ENCODE data around the gene CHST3. TPM values are rescaled to one million over a fixed set of nuclear protein-coding genes. Genes with fewer than 3 reads are reported as not detected.

The CHST3 gene
- polyA plus RNA-seq, 2 donors: 2.6 to 3.2 TPM

DNA sequence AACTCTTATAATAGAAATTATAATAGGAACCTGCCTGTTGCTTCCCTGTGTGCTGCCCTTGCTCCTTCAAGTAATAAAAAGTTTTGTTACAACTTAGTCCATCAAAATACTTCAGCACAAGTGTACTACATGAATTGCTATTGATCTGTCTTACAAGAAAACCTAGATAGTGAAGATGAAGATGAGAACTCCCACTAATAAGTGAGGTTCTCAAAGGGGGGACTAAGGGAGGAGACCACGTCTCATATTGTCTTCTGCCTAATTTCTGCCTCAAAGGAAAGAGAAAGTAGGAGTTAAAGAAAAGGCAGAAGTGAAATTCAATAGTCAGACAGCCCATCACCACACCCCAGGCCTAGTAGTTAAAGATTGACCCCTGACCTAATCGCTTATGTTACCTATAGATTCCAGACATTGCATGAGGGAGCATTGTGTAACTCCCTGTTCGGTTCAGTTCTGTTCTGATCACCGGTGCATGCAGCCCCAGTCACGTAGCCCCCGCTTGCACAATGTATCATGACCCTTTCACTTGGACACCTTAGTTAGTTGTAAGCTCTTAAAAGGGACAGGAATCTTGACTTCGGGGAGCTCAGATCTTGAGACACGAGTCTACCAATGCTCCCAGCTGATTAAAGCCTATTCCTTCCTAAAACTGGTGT, 18.2 kb upstream of the CHST3 start:
- Histone ChIP-seq H3K4me3 (ENCODE audit: low read depth in 1 of 2, low read length in 2 of 2) (no peak overlapping the region), H3K27me3 (ENCODE audit: control insufficient read depth in 1 of 2, insufficient read depth in 2 of 2, low read length in 2 of 2) (no peaks in the 10 kb centered on the region), H3K36me3 (ENCODE audit: control insufficient read depth in 2 of 2, insufficient read depth in 2 of 2, low read length in 1 of 2) (no peaks in the 10 kb centered on the region), H3K27ac (ENCODE audit: low read depth in 2 of 2, low read length in 1 of 2) (no peak overlapping the region), H3K9me3 (ENCODE audit: control insufficient read depth in 2 of 2, insufficient read depth in 1 of 2, low read depth in 1 of 2, low read length in 1 of 2) (peaks cover 9 to 19% of the 10 kb centered on the region in 2 donors), H3K4me1 (ENCODE audit: control insufficient read depth in 2 of 2, insufficient read depth in 2 of 2, low read length in 1 of 2) (no peaks in the 10 kb centered on the region)
- WGBS, 2 donors: 90 to 93% methylated on average over 8 of the region's 8 CpGs

DNA sequence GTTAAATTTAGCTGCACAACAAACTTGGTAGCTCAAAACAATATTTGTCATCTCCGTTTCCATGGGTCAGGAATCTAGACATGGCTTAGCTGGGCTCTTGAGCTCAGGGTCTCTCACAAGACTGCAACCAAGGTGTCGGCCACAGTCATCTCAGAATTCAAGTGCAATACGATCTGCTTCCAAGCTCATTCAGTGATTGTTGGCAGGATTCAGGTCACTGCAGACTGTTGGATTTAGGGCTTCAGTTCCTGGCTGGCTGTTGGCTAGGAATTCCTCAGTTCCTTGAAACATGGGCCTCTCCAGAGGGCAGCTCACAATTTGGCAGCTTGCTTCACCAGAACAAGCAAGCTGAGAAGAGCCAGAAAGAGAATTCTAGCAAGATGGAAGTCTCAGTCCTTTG, 17.5 kb upstream of the CHST3 start:
- Histone ChIP-seq H3K4me3 (ENCODE audit: low read depth in 1 of 2, low read length in 2 of 2) (no peak overlapping the region), H3K27me3 (ENCODE audit: control insufficient read depth in 1 of 2, insufficient read depth in 2 of 2, low read length in 2 of 2) (no peaks in the 10 kb centered on the region), H3K27ac (ENCODE audit: low read depth in 2 of 2, low read length in 1 of 2) (no peak overlapping the region), H3K36me3 (ENCODE audit: control insufficient read depth in 2 of 2, insufficient read depth in 2 of 2, low read length in 1 of 2) (no peaks in the 10 kb centered on the region), H3K4me1 (ENCODE audit: control insufficient read depth in 2 of 2, insufficient read depth in 2 of 2, low read length in 1 of 2) (no peaks in the 10 kb centered on the region), H3K9me3 (ENCODE audit: control insufficient read depth in 2 of 2, insufficient read depth in 1 of 2, low read depth in 1 of 2, low read length in 1 of 2) (peaks cover 9 to 19% of the 10 kb centered on the region in 2 donors)
- WGBS, 2 donors: 92 to 95% methylated on average over 3 of the region's 3 CpGs

DNA sequence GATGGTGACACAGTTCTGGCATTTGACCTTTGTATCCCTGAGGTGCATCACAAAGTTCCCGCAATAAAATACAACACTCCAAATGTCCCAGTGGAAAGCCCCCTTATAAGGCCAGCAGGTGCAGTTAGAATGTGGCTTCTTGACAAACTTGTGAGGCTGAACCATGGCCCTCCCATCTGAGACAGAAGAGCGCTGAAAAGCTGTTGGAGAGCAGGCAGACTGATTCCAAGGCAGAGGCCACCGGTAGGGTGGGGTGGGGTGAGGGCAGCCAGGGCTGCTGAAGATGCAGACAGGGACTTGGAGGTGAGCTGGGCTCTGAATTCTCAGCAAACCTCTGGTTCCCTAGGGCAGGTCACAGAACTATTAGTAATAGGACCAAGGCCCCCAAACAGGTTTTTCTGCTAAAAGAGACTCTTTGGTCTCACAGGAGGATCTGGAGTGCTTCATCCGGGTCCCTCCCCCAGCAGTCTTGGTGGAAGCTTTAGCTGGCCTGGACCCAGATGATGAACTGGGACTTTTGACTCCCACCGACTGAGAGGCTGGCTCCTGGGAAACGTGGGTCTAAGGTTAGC, 15.6 kb upstream of the CHST3 start:
- Histone ChIP-seq H3K36me3 (ENCODE audit: control insufficient read depth in 2 of 2, insufficient read depth in 2 of 2, low read length in 1 of 2) (no peaks in the 10 kb centered on the region), H3K4me1 (ENCODE audit: control insufficient read depth in 2 of 2, insufficient read depth in 2 of 2, low read length in 1 of 2) (no peaks in the 10 kb centered on the region), H3K4me3 (ENCODE audit: low read depth in 1 of 2, low read length in 2 of 2) (no peak overlapping the region), H3K27me3 (ENCODE audit: control insufficient read depth in 1 of 2, insufficient read depth in 2 of 2, low read length in 2 of 2) (no peaks in the 10 kb centered on the region), H3K27ac (ENCODE audit: low read depth in 2 of 2, low read length in 1 of 2) (no peak overlapping the region), H3K9me3 (ENCODE audit: control insufficient read depth in 2 of 2, insufficient read depth in 1 of 2, low read depth in 1 of 2, low read length in 1 of 2) (peaks cover 9 to 16% of the 10 kb centered on the region in 2 donors)
- 62 to 64% methylated on average over 6 of the region's 6 CpGs for WGBS, 2 donors

DNA sequence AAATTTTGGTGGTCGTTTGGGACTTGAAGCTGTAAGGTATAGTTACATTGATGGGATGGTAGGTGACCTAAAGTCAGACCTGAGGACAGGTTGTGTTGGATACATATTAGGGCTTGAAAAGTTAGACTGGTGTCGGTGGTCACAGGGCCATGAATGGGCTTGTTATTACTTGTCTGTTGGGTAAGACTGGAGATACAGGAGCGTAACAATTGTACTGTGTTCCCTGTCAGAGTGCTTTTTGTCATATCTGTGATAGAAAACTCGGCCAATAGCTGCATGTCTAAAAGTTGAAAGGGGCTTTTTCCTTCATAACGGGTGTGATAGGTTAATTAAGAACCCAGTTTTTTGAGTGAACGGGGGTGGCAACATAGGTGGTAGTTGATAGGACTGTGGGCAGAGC, 13.5 kb upstream of the CHST3 start:
- Histone ChIP-seq H3K9me3 (ENCODE audit: control insufficient read depth in 2 of 2, insufficient read depth in 1 of 2, low read depth in 1 of 2, low read length in 1 of 2) (peaks cover 5 to 10% of the 10 kb centered on the region in 2 donors), H3K36me3 (ENCODE audit: control insufficient read depth in 2 of 2, insufficient read depth in 2 of 2, low read length in 1 of 2) (no peaks in the 10 kb centered on the region), H3K4me1 (ENCODE audit: control insufficient read depth in 2 of 2, insufficient read depth in 2 of 2, low read length in 1 of 2) (peaks cover 0 to 2% of the 10 kb centered on the region in 2 donors), H3K27me3 (ENCODE audit: control insufficient read depth in 1 of 2, insufficient read depth in 2 of 2, low read length in 2 of 2) (no peaks in the 10 kb centered on the region), H3K27ac (ENCODE audit: low read depth in 2 of 2, low read length in 1 of 2) (no peak overlapping the region), H3K4me3 (ENCODE audit: low read depth in 1 of 2, low read length in 2 of 2) (no peak overlapping the region)
- WGBS, 2 donors: 70 to 80% methylated on average over 6 of the region's 6 CpGs

DNA sequence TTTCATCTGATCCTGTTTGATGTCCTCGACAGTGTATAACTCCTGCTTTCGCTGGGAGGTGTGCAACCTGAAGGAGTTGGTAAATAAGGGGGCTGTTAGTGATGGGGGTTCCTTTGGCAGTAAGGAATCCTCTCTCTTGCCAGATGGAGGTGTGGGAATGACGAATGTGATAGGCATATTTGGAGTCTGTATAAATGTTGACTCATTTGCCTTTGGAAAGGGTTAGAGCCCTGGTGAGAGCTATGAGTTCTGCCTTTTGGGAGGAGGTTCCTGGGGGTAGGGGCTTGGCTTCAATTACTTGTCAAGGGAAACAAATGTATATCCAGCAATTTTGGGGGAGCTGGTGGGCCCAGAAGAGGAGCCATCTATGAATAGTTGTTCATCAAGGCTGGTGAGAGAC, 11.4 kb upstream of the CHST3 start:
- WGBS, 2 donors: 46 to 58% methylated on average over 3 of the region's 3 CpGs
- H3K4me3 ChIP-seq (ENCODE audit: low read depth in 1 of 2, low read length in 2 of 2): no peak overlapping the region
- H3K4me1 ChIP-seq (ENCODE audit: control insufficient read depth in 2 of 2, insufficient read depth in 2 of 2, low read length in 1 of 2): peaks cover 0 to 3% of the 10 kb centered on the region in 2 donors
- H3K36me3 ChIP-seq (ENCODE audit: control insufficient read depth in 2 of 2, insufficient read depth in 2 of 2, low read length in 1 of 2): no peaks in the 10 kb centered on the region
- H3K9me3 ChIP-seq (ENCODE audit: control insufficient read depth in 2 of 2, insufficient read depth in 1 of 2, low read depth in 1 of 2, low read length in 1 of 2): peaks cover 2 to 3% of the 10 kb centered on the region in 2 donors
- H3K27me3 ChIP-seq (ENCODE audit: control insufficient read depth in 1 of 2, insufficient read depth in 2 of 2, low read length in 2 of 2): no peaks in the 10 kb centered on the region
- H3K27ac ChIP-seq (ENCODE audit: low read depth in 2 of 2, low read length in 1 of 2): no peak overlapping the region

DNA sequence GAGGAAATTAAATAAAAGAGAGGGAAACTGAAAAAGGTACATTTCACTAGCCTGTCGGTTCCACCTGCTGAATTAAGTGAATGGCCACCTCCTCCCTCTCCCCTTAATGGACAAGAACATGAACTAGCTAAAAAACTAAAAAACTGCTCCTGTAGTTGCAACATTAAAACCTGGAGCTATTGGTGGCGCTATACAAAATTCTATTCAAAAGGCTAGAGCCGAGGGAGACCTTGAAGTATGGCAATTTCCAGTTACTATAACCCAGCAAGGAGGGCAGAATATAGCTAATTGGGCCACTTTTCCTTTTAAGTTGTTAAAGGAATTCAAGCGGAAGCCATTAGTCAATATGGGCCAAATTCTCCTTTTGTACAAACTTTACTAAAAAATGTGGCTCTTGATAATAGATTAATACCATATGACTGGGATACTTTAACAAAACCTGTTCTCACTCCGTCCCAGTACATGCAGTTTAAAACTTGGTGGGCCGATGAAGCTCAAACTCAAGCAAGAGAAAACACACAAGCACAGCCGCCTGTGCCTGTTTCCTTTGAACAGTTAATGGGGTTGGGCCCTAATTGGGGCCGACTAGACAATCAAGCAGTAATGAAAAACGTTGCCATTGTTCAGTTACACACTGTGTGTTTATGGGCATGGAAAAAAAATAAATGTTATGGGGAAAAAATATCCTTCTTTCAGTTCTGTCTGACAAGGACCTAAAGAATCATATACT, 6.5 kb upstream of the CHST3 start:
- 66 to 74% methylated on average over 9 of the region's 9 CpGs for WGBS, 2 donors
- Histone ChIP-seq H3K4me1 (ENCODE audit: control insufficient read depth in 2 of 2, insufficient read depth in 2 of 2, low read length in 1 of 2) (peaks cover 0 to 3% of the 10 kb centered on the region in 2 donors), H3K36me3 (ENCODE audit: control insufficient read depth in 2 of 2, insufficient read depth in 2 of 2, low read length in 1 of 2) (no peaks in the 10 kb centered on the region), H3K9me3 (ENCODE audit: control insufficient read depth in 2 of 2, insufficient read depth in 1 of 2, low read depth in 1 of 2, low read length in 1 of 2) (no peaks in the 10 kb centered on the region), H3K27me3 (ENCODE audit: control insufficient read depth in 1 of 2, insufficient read depth in 2 of 2, low read length in 2 of 2) (no peaks in the 10 kb centered on the region), H3K4me3 (ENCODE audit: low read depth in 1 of 2, low read length in 2 of 2) (no peak overlapping the region), H3K27ac (ENCODE audit: low read depth in 2 of 2, low read length in 1 of 2) (no peak overlapping the region)

DNA sequence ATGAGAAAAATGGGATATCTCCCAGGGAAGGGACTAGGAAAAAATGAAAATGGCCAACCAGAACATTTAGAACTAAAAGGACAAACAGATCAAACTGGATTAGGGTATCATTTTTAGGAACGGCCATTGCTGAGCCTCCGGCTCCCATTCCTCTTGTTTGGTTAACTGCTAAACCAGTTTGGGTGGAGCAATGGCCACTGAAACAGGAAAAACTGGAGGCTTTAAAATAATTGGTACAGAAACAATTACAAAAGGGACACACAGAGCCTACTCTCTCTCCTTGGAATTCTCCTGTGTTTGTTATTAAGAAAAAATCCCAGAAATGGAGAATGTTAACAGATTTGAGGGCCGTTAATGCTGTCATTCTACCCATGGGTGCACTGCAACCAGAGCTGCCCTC, 4.7 kb upstream of the CHST3 start:
- Histone ChIP-seq H3K4me1 (ENCODE audit: control insufficient read depth in 2 of 2, insufficient read depth in 2 of 2, low read length in 1 of 2) (peaks cover 0 to 8% of the 10 kb centered on the region in 2 donors), H3K27me3 (ENCODE audit: control insufficient read depth in 1 of 2, insufficient read depth in 2 of 2, low read length in 2 of 2) (no peaks in the 10 kb centered on the region), H3K4me3 (ENCODE audit: low read depth in 1 of 2, low read length in 2 of 2) (no peak overlapping the region), H3K9me3 (ENCODE audit: control insufficient read depth in 2 of 2, insufficient read depth in 1 of 2, low read depth in 1 of 2, low read length in 1 of 2) (no peaks in the 10 kb centered on the region), H3K27ac (ENCODE audit: low read depth in 2 of 2, low read length in 1 of 2) (peak overlapping the region in 1 of 2 donors; percentile 56), H3K36me3 (ENCODE audit: control insufficient read depth in 2 of 2, insufficient read depth in 2 of 2, low read length in 1 of 2) (no peaks in the 10 kb centered on the region)
- WGBS, 2 donors: 54 to 68% methylated on average over 3 of the region's 3 CpGs

DNA sequence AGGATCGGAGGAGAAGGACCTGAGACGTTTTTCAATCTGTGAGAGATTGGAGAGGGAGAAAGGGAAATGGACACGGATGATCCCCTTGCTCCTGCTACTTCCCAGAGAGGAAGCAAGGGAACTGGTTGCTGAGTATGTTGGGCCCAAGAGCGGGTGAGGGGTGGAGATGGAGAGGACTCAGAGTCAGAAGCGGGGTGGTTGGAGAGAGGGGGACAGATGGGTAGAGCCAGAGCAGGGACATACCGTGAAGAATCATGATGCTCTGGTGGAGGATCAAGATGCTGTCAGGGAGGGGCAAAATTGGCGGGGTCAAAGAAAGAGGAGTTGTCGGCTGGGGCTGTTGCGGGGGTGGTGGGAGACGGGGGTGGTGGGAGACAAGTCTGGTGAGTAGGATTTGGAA, 2.4 kb upstream of the CHST3 start:
- no peaks in the 10 kb centered on the region for H3K36me3 ChIP-seq (ENCODE audit: control insufficient read depth in 2 of 2, insufficient read depth in 2 of 2, low read length in 1 of 2)
- H3K27me3 ChIP-seq (ENCODE audit: control insufficient read depth in 1 of 2, insufficient read depth in 2 of 2, low read length in 2 of 2): no peaks in the 10 kb centered on the region
- 90 to 91% methylated on average over 10 of the region's 10 CpGs for WGBS, 2 donors
- no peak overlapping the region for H3K4me3 ChIP-seq (ENCODE audit: low read depth in 1 of 2, low read length in 2 of 2)
- H3K27ac ChIP-seq (ENCODE audit: low read depth in 2 of 2, low read length in 1 of 2): no peak overlapping the region
- no peaks in the 10 kb centered on the region for H3K9me3 ChIP-seq (ENCODE audit: control insufficient read depth in 2 of 2, insufficient read depth in 1 of 2, low read depth in 1 of 2, low read length in 1 of 2)
- peaks cover 4 to 17% of the 10 kb centered on the region in 2 donors for H3K4me1 ChIP-seq (ENCODE audit: control insufficient read depth in 2 of 2, insufficient read depth in 2 of 2, low read length in 1 of 2)

DNA sequence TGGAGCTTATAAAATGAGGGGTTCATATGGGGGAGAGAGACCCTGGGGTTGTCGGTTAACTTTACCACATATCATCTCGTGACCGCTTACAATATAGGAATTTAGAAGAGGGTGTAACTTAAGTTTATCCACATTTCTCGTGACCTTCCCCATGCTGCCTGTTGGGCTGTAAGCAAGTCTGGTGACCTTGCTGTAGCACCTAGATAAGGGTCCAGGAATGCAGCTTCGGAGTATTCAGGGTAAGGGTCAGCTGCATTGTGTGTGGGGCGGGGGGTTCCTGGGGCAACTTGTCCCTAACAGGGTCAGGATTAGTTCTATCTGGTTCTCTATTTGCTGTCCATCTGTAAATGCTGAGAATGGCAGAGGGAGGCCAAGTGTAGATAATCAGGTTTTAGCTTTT, 1.3 kb upstream of the CHST3 start:
- 81 to 91% methylated on average over 6 of the region's 6 CpGs for WGBS, 2 donors
- no peak overlapping the region for H3K4me3 ChIP-seq (ENCODE audit: low read depth in 1 of 2, low read length in 2 of 2)
- no peaks in the 10 kb centered on the region for H3K9me3 ChIP-seq (ENCODE audit: control insufficient read depth in 2 of 2, insufficient read depth in 1 of 2, low read depth in 1 of 2, low read length in 1 of 2)
- H3K4me1 ChIP-seq (ENCODE audit: control insufficient read depth in 2 of 2, insufficient read depth in 2 of 2, low read length in 1 of 2): peaks cover 4 to 17% of the 10 kb centered on the region in 2 donors
- no peaks in the 10 kb centered on the region for H3K36me3 ChIP-seq (ENCODE audit: control insufficient read depth in 2 of 2, insufficient read depth in 2 of 2, low read length in 1 of 2)
- no peaks in the 10 kb centered on the region for H3K27me3 ChIP-seq (ENCODE audit: control insufficient read depth in 1 of 2, insufficient read depth in 2 of 2, low read length in 2 of 2)
- peak overlapping the region; percentile 61 to 88 for H3K27ac ChIP-seq (ENCODE audit: low read depth in 2 of 2, low read length in 1 of 2)

All from esophagus (tissue), 2 donors.